ENCODE measurements around the gene PKNOX2. TPM values are rescaled to one million over a fixed set of nuclear protein-coding genes. Genes with fewer than 3 reads are reported as not detected.
"Not testable (repeated sequence)": the region's sequence is repeated elsewhere in the genome, so short reads cannot be mapped to it uniquely, and the experiment has no call there.

Gene PKNOX2
- total RNA-seq, 4 donors from 2014 or later, result 0.40 to 5.9 (median 1.1) TPM; not detected in 1

DNA sequence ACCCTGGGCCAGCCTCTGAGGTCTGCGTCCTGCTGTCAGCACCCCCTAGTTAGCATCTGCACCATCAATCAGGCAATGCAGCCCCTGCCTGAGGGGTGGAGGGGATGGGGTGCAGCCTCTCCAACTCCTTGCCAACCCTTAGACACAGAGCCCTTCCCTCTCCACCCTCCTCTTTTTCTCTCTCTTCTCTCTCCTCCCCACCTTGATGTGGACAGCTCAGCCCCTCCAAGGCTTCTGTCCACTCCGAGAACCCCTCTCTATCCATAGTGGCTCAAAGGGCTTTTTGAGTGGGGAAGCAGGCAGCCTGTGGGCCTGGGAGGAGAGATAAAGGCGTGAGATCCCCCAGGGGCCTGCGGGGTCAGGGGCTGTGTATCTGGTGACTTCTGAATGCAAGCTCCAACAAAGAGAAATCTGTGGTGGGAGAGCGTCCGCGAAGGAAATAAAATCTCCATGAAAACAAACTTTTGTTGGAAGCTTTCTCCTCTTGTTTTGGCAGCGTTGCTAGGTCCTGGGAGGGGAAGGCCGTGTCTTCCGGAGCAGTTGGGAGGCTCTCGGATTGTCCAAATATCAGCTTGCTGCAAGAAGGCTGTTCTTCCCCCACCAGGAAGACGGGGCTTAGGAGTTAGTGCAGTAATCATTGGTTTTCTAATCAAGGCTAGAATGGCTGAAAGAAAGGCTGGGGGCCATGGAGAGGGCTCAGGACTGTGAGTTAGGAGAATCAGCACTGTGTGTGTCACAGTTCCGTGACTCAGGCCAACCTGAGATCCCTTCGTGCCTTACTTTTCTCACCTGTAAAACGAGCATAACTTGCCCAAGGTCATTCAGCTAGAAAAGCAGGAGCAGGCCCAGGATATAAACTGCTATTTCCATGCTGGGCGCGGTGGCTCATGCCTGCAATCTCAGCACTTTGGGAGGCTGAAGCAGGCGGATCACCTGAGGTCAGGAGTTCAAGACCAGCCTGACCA, 50.3 kb downstream of the PKNOX2 start:
- Histone ChIP-seq H3K4me1 (peaks cover 0 to 39% (median 12%) of the 10 kb centered on the region in 3 donors), H3K36me3 (no peaks in the 10 kb centered on the region), H3K9me3 (no peaks in the 10 kb centered on the region), H3K27ac (peak overlapping the region in 2 of 4 donors; percentile 25 to 63), H3K4me3 (no peak overlapping the region), H3K27me3 (peaks cover 0 to 5% (median 0%) of the 10 kb centered on the region in 4 donors)
- DNase-seq, result no peak
- 61 to 66% methylated on average over 16 to 17 of the region's 18 CpGs for WGBS, 2 donors
- no peak for TF ChIP-seq POLR2A (IDR thresholded peaks at IDR 0.05)
- TF ChIP-seq CTCF (IDR thresholded peaks at IDR 0.05), result no peak
- intact Hi-C loops (cut with DNase I), result no loop called here

DNA sequence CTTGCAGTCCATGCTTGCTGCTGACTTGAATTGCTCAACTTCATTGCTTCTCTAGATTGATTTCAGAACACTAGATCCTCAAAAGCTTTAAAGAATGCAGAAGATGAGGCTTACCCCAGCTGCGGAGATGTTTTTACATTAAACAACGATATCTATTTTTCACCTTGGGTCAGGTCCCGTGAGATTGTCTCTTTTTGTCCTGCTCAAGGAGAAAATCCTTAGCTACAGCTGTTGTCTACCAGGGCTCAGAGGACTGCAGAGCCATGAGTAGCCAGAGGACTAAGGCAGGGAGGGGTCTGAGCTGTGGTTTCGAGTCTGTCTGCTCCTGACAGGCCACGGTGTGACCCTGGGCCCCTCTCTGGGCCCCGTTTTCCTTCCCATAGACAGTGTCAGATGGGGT, 51.4 kb downstream of the PKNOX2 start:
- H3K4me1 ChIP-seq, result peaks cover 0 to 39% (median 12%) of the 10 kb centered on the region in 3 donors
- peak overlapping the region in 2 of 4 donors; percentile 3 to 44 for H3K27ac ChIP-seq

GRCh38 chr11:125218336-125218735, 53.8 kb downstream of the PKNOX2 start:
- DNase-seq, result no peak
- Histone ChIP-seq H3K36me3 (no peaks in the 10 kb centered on the region), H3K4me3 (no peak overlapping the region), H3K27me3 (peaks cover 0 to 5% (median 0%) of the 10 kb centered on the region in 4 donors), H3K9me3 (no peaks in the 10 kb centered on the region), H3K27ac (no peak overlapping the region), H3K4me1 (peaks cover 0 to 27% (median 12%) of the 10 kb centered on the region in 3 donors)
- WGBS, 2 donors, result 76 to 77% methylated on average over 4 of the region's 4 CpGs
- TF ChIP-seq POLR2A (IDR thresholded peaks at IDR 0.05), result no peak
- no peak for TF ChIP-seq CTCF (IDR thresholded peaks at IDR 0.05)
- intact Hi-C loops (cut with DNase I), result no loop called here

More for the DNA sequence above, 51.4 kb downstream of the PKNOX2 start:
- TF ChIP-seq POLR2A (IDR thresholded peaks at IDR 0.05) (no peak), CTCF (IDR thresholded peaks at IDR 0.05) (no peak)
- Histone ChIP-seq H3K36me3 (no peaks in the 10 kb centered on the region), H3K27me3 (peaks cover 0 to 5% (median 0%) of the 10 kb centered on the region in 4 donors), H3K4me3 (no peak overlapping the region), H3K9me3 (no peaks in the 10 kb centered on the region)
- WGBS, 2 donors, result 45 to 76% methylated on average over 4 of the region's 6 CpGs
- no peak for DNase-seq
- intact Hi-C loops (cut with DNase I), result no loop called here

DNA sequence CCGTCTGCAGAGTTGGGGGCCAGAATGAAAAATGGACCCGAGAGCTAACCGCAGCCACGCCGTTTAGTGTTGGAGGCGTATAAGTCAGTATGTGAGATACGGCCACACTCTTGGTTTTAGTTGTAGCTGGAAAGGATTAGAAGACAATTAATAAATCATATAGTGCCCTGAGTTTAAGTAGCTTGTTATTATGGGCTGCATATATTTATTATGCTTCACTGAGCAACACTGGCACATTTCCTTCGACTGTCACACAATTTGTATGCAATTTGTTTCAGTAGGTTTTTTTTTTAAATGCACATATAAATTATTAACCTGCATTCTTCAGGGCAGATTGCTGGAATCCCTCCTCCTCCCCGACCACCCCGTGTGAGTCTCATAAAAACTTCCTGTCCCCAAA, 56.9 kb downstream of the PKNOX2 start:
- no peaks in the 10 kb centered on the region for H3K9me3 ChIP-seq
- H3K4me1 ChIP-seq, result peaks cover 0 to 10% (median 0%) of the 10 kb centered on the region in 3 donors
- TF ChIP-seq CTCF (IDR thresholded peaks at IDR 0.05) (no peak), POLR2A (IDR thresholded peaks at IDR 0.05) (no peak)
- DNase-seq, result no peak
- no peak overlapping the region for H3K27ac ChIP-seq
- intact Hi-C loops (cut with DNase I), result no loop called here
- no peaks in the 10 kb centered on the region for H3K36me3 ChIP-seq
- no peak overlapping the region for H3K4me3 ChIP-seq
- 61 to 87% methylated on average over 10 of the region's 10 CpGs for WGBS, 2 donors
- H3K27me3 ChIP-seq, result peaks cover 0 to 5% (median 0%) of the 10 kb centered on the region in 4 donors

DNA sequence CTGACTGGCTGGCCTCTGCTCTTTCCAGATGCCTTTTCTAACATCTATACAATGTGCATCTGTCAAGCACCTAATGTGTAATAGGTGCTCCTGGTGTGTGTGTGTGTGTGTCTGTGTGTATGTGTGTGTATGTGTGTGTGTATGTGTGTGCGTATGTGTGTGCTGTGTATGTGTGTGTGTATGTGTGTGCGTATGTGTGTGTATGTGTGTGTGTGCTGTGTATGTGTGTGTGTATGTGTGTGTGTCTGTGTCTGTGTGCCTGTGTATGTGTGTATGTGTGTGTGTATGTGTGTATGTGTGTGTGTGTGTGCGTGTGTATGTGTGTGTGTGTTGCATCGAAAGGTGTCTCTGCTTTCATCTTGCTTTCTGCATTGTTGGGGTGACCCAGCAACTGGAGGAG, 57.9 kb downstream of the PKNOX2 start:
- Histone ChIP-seq H3K36me3 (no peaks in the 10 kb centered on the region), H3K9me3 (no peaks in the 10 kb centered on the region), H3K27me3 (peaks cover 0 to 5% (median 0%) of the 10 kb centered on the region in 4 donors), H3K27ac (no peak overlapping the region), H3K4me1 (peaks cover 0 to 6% (median 0%) of the 10 kb centered on the region in 3 donors), H3K4me3 (no peak overlapping the region)
- TF ChIP-seq CTCF (IDR thresholded peaks at IDR 0.05) (no peak), POLR2A (IDR thresholded peaks at IDR 0.05) (no peak)
- intact Hi-C loops (cut with DNase I), result no loop called here
- DNase-seq, result no peak
- 89 to 90% methylated on average over 4 of the region's 4 CpGs for WGBS, 2 donors

DNA sequence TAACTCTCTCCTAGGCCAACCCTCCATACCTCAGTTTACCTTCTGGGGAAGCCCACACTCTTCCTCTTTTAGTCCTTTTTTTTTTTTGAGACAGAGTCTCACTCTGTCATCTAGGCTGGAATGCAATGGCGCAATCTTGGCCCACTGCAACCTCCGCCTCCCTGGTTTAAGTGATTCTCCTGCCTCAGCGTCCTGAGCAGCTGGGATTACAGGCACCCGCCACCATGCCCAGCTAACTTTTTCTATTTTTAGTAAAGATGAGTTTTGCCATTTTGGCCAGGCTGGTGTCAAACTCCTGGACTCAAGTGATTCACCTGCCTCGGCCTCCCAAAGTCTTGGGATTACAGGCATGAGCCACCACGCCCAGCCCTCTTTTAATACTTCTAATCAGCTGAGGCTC, 58.6 kb downstream of the PKNOX2 start:
- H3K9me3 ChIP-seq; DNase-seq; H3K4me3 ChIP-seq; H3K27ac ChIP-seq; H3K36me3 ChIP-seq; intact Hi-C loops (cut with DNase I); H3K4me1 ChIP-seq; H3K27me3 ChIP-seq: not testable (repeated sequence)
- 81 to 84% methylated on average over 6 of the region's 6 CpGs for WGBS, 2 donors

All from esophagus squamous epithelium (tissue), 5 donors.